GM19324 (cell line): Measurements from ENCODE around the gene PSIP1.
A peak's percentile ranks its signal among the peaks of the same experiment; 100 is the strongest.
"Not testable (repeated sequence)": the region's sequence is repeated elsewhere in the genome, so short reads cannot be mapped to it uniquely, and the experiment has no call there.

ENCODE experiments used
- ATAC-seq: cut with Tn5 transposase; IDR thresholded peaks from one replicate; pipeline ENCODE4 v1.9.1; 2021; ENCODE audit warnings: mild to moderate bottlenecking, moderate library complexity; ENCODE audit not compliant: unreplicated experiment, low FRiP score

The PSIP1 gene

DNA sequence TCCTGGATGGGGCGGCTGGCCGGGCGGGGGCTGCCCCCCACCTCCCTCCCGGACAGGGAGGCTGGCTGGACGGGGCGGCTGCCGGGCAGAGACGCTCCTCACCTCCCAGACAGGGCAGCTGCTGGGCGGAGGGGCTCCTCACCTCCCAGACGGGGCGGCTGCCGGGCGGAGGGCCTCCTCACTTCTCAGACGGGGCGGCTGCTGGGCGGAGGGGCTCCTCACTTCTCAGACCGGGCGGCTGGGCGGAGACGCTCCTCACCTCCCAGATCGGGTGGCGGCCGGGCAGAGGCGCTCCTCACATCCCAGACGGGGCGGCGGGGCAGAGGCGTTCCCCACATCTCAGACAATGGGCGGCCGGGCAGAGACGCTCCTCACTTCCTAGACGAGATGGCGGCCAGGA lies 68.5 kb downstream of the PSIP1 start:
- ATAC-seq = not testable (repeated sequence)

DNA sequence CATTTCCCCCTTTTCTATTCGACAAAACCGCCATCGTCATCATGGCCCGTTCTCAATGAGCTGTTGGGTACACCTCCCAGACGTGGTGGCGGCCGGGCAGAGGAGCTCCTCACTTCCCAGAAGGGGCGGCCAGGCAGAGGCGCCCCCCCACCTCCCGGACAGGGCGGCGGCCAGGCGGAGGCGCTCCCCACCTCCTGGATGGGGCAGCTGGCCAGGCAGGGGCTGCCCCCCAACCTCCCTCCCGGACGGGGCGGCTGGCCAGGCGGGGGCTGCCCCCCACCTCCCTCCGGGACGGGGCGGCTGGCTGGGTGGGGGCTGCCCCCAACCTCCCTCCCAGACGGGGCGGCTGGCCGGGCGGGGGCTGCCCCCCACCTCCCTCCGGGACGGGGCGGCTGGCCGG lies 68.9 kb downstream of the PSIP1 start:
- not testable (repeated sequence) for ATAC-seq

DNA sequence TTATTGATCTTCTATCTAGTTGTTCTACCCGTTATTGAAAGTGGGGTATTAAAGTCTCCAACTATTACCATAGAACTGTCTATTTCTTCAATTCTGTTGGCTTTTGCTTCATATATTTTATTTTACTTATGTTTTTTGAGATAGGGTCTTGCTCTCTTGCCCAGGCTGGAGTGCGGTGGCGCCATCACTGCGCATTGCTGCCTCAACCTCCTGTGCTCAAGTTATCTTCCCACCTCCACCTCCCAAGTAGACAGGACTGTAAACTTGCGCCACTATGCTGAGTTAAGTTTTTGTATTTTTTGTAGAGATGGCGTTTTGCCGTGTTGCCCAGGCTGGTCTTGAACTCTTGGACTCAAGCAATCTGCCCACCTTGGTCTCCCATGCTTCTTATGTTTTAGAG lies 71.9 kb downstream of the PSIP1 start:
- ATAC-seq = no peak

DNA sequence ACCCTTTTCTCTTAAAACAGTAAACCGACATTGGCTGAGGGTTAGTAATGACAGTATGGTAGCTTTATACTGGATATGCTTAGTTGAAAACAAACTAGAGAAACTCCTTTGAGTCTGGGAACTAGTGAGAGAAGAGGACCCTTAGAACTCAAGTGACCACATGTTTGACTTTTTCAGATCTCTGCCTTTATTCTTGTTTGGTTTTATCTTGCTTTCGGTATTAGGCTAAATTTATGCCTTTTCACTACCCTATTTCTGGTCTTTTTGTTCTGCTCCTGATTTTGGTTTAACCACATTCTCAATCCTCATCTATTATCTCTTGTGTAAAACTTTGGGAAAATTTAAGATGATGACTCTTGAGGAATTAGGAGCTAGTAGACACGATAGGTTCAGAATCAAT lies 77.1 kb downstream of the PSIP1 start:
- ATAC-seq = no peak

DNA sequence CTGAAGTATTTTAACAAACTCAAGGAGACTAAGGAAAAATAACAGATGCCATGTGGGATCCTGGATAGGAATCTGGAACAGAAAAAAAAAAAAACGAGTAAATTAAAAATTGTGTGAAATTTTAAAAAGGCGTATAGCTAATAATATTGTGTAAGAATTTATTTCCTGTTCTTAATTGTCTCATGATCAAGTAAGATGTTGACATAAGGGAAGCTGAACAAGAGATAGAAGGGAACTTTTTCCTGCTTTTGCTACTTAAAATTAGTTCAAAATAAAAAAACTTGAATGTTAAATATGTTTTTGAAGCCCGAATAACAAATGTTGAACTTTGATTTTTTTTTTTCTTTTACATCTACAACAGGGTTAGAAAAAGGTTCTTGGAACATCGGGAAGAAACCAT lies 77.6 kb downstream of the PSIP1 start:
- no peak for ATAC-seq

DNA sequence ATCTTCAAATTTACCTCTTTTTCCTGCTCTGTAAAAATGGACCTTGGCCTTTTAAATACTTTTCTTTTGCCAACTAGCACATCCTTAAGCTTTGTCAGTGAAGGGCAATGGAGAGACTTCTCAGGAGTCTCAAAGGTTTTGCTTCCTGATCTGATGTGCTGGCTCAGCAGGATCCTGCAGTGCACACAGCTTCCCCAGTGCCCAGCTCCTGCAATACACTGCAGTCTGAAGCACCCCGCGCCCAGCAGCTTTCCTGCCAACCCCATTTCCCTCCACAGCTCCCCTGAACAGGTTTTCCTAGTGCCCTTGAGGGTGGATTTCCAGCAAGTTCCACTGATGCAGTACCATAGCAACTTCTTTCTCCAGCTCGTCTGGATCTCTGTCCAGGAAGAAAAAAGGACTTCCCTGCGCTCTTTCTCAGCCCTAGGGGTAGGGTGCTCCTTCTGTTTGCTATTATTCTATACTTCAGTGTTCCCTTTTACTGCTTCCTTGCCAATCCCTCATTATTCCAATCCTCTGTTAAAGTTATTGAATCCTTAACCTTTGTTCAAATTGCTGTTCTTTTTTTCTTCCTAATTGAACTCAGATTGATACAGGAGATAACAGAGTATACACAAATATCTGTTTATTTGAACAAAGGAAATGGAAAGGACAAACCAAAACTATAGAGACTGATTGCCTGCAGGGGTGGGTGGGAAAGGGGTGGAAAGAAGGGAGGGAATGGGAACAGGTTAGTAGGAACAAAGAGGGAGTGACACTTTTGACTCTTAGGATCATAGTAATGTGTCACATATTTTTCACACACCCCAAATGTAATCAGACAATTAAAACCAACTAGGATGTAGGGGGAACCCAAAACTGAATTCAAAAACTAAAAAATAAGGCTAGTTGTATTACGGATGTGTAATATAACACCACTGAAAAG lies 79.6 kb downstream of the PSIP1 start:
- no peak for ATAC-seq

DNA sequence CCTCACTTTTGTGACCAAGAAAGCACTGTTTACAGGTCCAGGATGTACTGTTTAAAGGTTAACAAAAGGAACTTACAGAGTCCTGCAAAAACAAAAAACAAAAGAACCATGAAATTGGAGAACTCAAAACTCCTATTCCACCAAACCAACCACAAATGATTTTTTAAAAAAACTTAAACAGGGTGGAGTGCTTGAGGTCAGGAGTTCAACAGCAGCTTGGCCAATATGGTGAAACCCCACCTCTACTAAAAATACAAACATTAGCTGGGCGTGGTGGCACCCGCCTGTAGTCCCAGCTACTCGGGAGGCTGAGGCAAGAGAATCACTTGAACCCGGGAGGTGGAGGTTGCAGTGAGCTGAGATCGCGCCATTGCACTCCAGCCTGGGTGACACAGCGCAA lies 83.1 kb downstream of the PSIP1 start:
- not testable (repeated sequence) for ATAC-seq

DNA sequence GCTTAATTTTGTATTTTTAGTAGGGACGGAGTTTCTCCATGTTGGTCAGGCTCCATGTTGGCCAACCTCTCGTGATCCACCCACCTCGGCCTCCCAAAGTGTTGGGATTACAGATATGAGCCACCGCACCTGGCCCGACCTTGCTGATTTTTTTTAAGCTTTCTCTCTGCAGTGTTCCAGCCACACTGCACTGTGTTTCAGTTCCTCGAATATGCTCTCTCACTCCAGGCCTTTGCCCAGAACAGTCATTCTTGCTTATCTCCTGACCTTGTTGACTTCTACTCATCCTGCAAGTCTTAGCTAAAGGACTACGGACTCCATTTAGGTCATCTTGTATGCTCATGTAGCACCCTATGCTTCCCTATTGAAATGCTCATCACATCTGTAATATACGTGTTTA lies 84.8 kb downstream of the PSIP1 start:
- no peak for ATAC-seq

DNA sequence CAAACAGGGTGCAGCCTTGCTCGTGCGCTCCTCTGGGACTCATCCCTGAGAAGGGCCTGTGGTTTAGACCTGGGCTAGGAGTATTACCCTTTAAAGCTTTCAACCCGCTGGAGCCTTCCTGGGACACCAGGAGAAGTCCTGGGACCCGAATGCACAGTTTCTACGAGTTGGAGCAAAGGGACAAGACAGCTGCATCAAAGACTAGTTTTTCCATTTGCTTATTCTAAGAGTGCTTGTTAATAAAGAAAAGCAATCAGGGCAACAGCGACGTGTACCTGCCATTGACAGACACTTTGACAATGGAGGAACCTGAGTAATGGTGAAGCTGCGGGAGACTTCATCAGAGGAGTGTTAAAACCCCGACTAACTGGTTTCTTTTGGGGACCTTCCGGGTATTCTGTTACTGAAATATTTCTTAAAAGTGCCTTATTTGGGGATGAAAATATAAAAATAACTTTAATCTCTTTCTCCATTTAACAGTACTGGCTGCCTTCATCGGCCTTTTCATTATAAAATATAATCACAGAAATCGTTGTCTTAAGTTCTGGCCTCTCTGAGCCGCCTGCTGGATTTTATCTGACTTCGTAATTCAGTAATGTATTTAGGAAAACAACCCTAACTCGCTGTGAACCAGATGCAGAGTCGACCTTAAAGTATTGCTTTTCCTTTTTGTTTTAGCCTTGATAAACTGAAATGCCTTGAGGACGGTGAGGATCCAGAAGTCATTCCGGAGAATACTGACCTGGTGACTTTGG lies 87.4 kb downstream of the PSIP1 start:
- ATAC-seq = no peak

DNA sequence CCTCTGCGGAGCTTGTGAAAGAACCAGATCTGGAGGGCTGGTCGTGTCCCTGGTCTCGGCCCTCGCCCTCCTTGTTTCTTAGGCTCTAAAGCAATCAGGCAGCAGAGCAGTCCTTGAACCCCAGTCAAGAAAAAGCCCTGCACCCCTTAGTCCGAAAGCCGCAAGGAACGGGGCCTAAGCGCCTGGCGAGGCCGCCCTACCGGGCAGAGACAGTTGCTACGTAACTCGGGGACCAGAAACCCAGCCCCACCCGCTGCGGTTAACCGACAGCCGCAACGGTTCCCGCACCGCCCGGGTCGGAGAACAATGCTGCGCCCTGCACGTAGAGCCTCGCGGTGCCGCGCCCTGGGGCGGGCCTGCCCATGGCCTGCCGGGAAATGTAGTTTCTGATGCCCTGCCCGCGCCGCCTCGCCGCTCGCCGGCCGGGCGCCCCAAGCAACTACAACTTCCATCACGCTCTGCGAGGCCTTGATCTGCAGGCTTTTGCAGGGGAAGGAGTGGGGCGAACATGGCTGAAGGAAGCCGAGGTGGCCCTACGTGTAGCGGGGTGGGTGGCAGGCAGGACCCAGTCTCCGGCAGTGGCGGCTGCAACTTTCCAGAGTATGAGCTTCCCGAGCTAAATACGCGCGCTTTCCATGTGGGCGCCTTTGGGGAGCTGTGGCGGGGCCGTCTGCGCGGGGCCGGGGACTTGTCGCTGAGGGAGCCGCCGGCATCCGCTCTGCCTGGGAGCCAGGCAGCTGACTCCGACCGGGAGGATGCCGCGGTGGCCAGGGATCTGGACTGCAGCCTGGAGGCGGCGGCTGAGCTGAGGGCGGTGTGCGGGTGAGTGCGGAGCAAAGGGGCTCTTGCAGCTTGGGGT lies 88.2 kb downstream of the PSIP1 start, which contains the start of gene SNAPC3:
Gene SNAPC3 (plus strand): TSS at position 505 of the 859 bp plus-strand sequence. CDS start 4 bp downstream, at position 509.
- peak; percentile 99 for ATAC-seq

DNA sequence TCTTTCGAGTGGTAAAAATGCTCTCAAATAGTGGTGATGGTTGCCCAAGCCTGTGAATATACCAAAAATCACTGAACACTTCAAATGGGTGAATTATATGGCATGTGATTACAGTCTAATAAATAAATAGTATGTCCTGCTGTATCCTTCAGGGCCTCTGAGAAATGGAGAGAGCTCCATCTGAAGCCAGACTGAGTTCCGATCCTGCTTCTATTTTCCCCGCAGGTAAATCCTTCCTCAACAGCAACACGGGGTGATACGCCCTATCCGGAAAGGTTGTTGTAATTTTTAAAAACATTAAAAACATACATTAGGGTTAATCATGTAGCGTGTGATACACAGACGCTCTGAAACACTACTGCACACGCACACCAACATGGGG lies 88.8 kb downstream of the PSIP1 start:
- no peak for ATAC-seq

DNA sequence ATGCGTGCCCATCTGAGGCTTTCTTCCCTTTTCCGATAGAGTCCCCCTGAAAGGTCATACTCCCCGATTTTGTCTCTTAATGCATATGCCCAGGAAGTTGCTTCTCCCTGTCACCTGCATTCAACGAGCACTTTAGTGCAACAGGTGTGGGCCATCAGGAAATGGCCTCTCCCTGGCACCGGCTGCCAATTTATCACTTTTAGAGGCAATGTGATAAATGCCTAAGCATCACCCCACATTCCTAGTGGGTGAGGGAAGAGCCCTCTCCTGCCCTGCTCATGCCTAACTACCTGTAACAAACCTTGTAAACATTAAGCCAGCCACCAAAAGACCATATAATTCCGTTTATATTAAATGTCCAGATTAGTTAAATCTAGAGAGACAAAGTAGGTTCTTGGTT lies 89.2 kb downstream of the PSIP1 start:
- no peak for ATAC-seq

DNA sequence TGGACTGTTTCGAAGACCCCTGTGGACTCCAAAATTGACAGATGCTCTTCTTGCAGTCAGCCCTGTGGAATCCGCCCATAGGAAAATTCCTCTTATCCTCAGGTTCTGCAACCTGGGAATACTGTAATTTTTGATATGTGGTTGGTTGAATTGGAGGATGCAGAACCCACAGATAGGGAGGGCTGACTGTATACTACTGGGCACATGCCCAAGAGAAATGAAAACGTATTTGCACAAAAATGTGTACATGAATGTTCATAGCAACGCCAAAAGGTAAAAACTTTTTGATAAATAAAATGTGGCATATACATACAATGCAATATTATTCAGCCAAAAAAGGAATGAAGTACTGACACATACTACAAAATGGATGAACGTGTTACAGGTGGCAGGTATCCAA lies 90.0 kb downstream of the PSIP1 start:
- no peak for ATAC-seq

DNA sequence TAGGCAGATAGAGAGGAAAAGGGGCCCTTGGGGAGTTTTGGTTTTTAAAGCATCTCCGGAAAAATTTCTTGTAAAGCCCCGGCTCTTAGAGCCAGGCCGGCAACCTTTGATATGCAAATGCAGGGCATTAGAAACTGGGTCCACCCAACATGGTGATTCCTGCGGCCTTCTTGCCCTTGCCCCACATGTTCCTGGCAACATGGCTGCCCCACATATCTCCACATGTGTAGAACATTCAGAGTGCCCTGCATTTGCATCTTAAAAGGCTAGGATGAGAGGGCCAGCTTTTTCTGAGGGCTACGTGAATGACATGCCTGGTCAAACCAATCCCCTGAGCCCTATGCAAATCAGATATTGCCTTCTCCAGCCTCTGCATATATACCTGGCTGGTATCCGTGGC lies 93.1 kb downstream of the PSIP1 start:
- no peak for ATAC-seq

DNA sequence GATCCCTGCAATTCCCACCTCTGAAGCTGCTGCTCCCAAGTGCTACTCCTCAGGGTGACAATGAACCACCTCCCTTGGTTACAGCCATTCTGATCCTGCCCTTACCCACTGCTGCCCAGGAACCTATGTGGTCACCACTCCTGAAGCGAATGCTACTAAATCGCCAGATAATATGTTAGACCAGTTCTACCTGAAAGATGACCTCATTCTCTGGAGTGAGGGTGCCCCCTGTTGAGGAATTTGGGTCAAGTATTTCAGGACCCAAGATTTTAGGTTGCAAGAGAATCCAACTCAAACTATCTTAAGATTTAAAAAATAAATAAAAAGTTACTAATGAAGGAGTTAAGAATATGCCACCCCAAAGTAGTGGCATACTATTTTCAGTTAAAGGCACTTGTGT lies 93.9 kb downstream of the PSIP1 start:
- ATAC-seq = no peak
